ENCODE results near the gene CDH23. TPM values are rescaled to one million over a fixed set of nuclear protein-coding genes. Genes with fewer than 3 reads are reported as not detected.

The CDH23 gene
- total RNA-seq, 1 donor from 2014 or later = not detected

DNA sequence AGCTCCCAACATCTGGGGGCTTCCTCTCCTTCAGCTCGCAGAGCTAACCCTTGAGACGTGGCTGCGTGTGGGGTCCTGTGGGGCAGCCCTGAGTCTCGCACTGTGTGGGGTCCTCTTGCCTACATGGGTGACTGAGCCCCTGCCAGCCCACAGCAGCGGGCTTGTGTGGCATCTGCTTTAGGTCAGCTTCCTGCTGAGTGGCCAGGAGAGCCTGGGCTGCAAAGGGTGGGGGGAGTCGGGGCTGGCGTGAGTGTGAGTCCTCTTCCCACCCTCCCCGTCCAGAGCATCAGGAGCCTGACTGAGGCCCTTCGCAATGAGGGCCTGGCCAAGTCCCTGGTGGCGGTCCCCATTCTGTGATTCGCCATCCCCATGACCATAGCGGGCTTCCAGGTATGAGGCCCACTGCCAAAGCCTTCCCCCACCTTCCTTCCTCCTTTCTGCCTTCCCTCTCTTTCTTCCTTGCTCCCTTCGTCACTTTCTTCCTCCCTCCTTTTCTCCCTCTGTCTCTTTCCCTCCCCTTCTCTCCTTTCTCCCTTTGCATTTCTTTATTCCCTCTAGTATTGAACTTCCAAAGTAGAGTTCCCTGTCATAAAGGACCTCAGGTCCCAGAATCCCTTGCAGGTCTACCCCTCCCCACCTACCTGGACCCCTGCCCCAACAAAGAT, 85.2 kb downstream of the CDH23 start:
- no peak for DNase-seq (ENCODE audit: low spot score)
- Mint-ChIP-seq H3K4me1 (ENCODE audit: low read depth) (no peaks in the 10 kb centered on the region), H3K4me3 (ENCODE audit: unreplicated experiment) (no peak overlapping the region), H3K36me3 (ENCODE audit: low read depth) (no peaks in the 10 kb centered on the region), H3K9me3 (ENCODE audit: low read depth) (no peaks in the 10 kb centered on the region), H3K27me3 (ENCODE audit: low read depth) (peaks cover 78% of the 10 kb centered on the region), H3K27ac (ENCODE audit: unreplicated experiment) (no peak overlapping the region)
- TF ChIP-seq, protein P1, sequence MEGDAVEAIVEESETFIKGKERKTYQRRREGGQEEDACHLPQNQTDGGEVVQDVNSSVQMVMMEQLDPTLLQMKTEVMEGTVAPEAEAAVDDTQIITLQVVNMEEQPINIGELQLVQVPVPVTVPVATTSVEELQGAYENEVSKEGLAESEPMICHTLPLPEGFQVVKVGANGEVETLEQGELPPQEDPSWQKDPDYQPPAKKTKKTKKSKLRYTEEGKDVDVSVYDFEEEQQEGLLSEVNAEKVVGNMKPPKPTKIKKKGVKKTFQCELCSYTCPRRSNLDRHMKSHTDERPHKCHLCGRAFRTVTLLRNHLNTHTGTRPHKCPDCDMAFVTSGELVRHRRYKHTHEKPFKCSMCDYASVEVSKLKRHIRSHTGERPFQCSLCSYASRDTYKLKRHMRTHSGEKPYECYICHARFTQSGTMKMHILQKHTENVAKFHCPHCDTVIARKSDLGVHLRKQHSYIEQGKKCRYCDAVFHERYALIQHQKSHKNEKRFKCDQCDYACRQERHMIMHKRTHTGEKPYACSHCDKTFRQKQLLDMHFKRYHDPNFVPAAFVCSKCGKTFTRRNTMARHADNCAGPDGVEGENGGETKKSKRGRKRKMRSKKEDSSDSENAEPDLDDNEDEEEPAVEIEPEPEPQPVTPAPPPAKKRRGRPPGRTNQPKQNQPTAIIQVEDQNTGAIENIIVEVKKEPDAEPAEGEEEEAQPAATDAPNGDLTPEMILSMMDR (IDR thresholded peaks at IDR 0.05) = no peak

DNA sequence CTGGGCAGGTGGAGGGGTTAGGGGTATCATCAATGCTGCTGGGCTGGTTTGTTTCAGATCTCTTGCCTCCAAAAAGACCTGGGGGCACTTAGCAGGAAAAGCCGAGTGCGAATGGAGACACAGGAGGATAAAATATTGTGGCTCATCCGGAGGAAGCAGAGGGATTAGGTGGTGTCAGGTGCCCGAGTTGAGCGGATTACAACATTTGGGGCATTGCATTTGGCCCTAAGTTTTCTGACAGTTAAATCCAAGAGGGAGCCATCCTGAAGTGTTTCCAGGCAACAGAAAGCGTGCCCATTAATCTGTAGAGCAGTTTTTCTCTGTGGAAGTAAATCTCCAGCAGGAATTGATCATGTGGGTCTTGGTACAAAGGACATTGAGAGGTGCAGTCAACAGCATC, 85.9 kb downstream of the CDH23 start:
- Mint-ChIP-seq H3K27me3 (ENCODE audit: low read depth) (peaks cover 72% of the 10 kb centered on the region), H3K36me3 (ENCODE audit: low read depth) (no peaks in the 10 kb centered on the region), H3K4me3 (ENCODE audit: unreplicated experiment) (no peak overlapping the region), H3K9me3 (ENCODE audit: low read depth) (no peaks in the 10 kb centered on the region), H3K4me1 (ENCODE audit: low read depth) (no peaks in the 10 kb centered on the region), H3K27ac (ENCODE audit: unreplicated experiment) (no peak overlapping the region)
- TF ChIP-seq, protein P1 (IDR thresholded peaks at IDR 0.05) = no peak
- DNase-seq (ENCODE audit: low spot score) = no peak

DNA sequence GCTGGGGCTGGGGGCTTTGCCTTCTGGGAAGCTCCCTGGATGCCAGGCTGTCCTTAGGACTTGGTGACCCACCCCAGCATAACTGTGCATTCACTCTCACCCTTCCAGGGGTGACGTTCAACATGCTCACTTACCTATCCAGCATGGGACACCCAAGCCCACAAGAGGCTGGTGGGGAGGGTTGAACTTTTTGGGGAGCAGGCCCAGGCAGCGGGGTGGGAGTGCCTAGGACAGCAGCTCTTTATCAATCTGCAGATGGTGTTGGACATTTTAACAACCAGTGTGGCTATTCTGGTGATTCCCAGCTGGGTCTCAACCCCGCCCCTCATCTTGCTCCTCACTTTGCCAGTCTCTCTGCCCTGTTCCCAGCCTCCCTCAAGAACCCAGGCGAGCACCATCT, 86.4 kb downstream of the CDH23 start:
- peaks cover 67% of the 10 kb centered on the region for H3K27me3 Mint-ChIP-seq (ENCODE audit: low read depth)
- no peaks in the 10 kb centered on the region for H3K9me3 Mint-ChIP-seq (ENCODE audit: low read depth)
- no peaks in the 10 kb centered on the region for H3K4me1 Mint-ChIP-seq (ENCODE audit: low read depth)
- H3K4me3 Mint-ChIP-seq (ENCODE audit: unreplicated experiment) = no peak overlapping the region
- TF ChIP-seq, protein P1 (IDR thresholded peaks at IDR 0.05) = no peak
- no peak overlapping the region for H3K27ac Mint-ChIP-seq (ENCODE audit: unreplicated experiment)
- no peak for DNase-seq (ENCODE audit: low spot score)
- no peaks in the 10 kb centered on the region for H3K36me3 Mint-ChIP-seq (ENCODE audit: low read depth)

DNA sequence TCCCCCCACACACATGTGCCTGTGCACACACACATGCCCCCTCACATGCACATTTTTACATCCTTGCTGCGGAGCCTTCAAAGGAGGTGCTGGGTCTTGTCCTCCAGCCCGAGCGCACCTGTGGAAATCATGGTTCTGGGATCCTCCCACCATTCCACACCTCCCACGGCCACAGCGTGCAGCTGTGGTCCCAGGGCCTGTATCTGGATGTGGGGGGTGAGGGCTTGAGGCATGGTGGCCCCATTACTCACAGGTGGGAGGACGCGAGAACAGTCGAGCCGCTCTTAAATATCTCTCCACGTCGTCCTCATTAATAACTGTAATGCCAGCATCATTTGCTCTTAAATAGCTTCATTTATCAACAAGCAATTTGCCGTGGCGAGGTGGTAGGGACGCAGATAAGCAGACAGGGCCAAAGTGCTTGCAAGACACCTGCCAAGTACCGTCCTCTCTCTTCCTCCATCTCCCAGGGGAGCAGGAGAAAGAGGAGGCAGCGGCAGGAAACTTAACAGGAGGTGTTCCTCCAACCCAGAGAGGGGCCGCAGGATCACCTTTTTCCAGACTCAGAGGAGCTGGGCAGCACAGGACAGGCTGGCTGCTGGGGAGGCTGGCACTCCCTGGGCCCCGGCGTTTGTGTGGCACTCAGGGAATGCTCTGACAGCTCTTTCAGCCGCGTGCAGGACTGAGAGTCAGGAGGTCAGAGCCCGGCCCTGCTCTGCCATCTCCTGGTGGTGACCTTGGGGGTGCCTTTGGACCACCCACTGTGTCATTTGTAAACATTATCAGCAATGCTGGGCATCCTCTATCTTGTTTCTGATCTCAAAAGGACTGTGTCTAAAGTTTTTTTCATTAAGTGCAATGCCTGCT, 87.4 kb downstream of the CDH23 start:
- Mint-ChIP-seq H3K9me3 (ENCODE audit: low read depth) (peaks cover 9% of the 10 kb centered on the region), H3K27me3 (ENCODE audit: low read depth) (peaks cover 61% of the 10 kb centered on the region), H3K4me1 (ENCODE audit: low read depth) (no peaks in the 10 kb centered on the region), H3K36me3 (ENCODE audit: low read depth) (peaks cover 2% of the 10 kb centered on the region), H3K27ac (ENCODE audit: unreplicated experiment) (no peak overlapping the region), H3K4me3 (ENCODE audit: unreplicated experiment) (no peak overlapping the region)
- DNase-seq (ENCODE audit: low spot score) = no peak
- TF ChIP-seq, protein P1 (IDR thresholded peaks at IDR 0.05) = no peak

DNA sequence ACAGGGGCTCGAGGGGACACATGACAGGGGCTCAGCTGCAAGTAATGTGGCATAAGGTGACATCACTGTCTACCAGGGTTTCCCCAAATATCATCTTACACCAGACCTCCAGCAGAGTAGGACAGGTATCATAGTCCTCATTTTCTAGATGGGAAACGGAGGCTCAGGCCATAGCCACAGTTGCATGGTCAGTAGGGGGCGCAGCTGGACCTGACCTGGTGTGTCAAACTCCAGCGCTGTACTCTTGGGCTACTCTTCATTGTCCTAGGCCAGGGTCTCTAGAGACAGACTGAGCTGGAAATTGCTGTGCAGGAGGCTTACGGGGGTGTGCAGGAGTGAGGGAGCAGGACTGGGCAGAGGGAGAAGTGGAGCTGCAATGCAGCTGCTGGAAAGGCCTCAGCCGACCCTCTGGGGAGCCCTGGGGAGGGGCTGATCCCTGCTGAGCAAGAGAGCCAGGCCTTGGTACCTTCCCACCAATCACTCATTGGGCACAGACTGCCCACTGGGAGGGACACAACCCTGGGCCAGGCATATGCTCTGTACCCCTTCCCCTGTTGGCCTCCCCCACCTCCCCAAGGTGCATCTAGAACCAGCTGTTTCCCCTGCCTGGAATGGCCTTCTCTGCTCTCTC, 89.9 kb downstream of the CDH23 start:
- Mint-ChIP-seq H3K36me3 (ENCODE audit: low read depth) (peaks cover 5% of the 10 kb centered on the region), H3K27ac (ENCODE audit: unreplicated experiment) (no peak overlapping the region), H3K4me3 (ENCODE audit: unreplicated experiment) (no peak overlapping the region), H3K9me3 (ENCODE audit: low read depth) (peaks cover 13% of the 10 kb centered on the region), H3K27me3 (ENCODE audit: low read depth) (peaks cover 48% of the 10 kb centered on the region), H3K4me1 (ENCODE audit: low read depth) (no peaks in the 10 kb centered on the region)
- TF ChIP-seq, protein P1 (IDR thresholded peaks at IDR 0.05) = peak; percentile 69
- no peak for DNase-seq (ENCODE audit: low spot score)
